Kasumi-1 (cell line): Measurements from ENCODE around the gene TCF4.

Experiments used
- DNase-seq, 2 experiments: peaks; one replicate each; lab custom pipeline; 2025; lab: John Stamatoyannopoulos, UW

The TCF4 gene

DNA sequence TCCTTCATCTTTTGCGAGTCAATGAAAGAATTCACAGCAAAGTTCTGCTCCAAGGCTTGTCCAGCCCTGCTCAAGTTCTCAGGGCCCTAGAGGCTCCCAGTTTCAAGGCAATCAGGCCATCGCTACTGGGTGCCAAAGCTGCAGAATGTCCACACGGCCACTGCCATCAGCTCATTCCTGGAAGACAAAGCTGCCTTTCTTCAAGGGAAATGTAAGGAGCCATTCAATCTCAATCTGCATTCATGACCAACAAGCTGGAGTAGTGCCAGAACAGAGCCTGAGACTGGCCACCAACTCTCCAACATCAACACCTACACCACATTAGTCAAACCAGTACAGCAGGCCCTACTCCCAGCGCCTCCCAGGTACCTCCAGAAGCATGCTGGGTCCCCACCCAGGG lies 202.2 kb downstream of the TCF4 start:
- no peak for DNase-seq

DNA sequence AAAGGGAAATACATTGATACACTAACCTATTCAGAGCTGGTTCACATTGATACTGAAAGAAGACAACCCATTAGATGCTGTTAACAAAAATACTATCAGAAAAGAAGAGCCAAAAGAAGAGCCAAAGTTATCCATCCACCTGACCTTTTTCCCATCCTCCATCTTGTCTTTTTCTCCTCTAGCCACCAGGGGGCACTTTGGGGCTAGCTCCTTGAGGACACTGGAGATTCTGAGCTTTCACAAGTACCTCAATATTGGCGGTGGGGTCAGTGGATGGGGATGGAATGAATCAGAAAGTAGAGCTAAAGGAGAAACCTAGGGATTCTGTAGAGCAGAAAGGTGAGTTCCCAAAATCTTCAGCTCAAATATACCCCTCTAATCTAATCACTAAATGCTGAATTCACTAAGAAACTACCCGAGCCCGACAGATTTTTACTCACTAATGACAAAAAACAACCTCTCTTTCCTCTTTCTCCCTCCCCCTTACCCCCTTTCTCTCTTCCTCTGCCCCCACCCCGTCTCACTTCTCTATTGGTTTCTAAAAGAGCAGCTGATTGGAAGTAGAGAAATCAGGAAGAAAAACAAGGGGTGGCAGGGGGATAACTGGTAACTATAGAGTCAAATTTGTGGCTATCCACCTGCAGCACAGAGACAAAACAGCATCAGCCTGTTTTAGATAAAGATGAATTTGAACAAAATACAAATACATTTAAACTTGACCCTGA lies 203.3 kb downstream of the TCF4 start:
- peak; percentile 24 to 39 for DNase-seq

DNA sequence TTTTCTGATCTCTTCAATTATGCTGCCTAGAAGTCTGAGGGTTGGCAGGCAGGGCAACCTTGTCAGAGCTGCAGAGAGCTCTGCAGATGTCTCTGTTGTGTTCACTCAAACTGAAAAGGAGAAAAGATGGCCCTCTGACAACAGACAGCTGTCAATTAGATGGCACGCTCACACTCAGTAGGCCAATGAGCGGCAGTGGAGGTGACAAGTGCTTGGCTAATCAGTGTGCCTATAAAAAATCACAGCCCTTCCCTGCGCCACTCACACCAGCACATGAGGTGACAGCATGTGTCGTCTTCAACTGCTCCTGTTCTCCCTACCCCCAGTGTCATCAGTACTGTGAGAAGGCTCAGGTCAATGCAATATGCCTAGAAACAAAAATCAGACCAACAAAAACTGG lies 203.9 kb downstream of the TCF4 start:
- DNase-seq: no peak

DNA sequence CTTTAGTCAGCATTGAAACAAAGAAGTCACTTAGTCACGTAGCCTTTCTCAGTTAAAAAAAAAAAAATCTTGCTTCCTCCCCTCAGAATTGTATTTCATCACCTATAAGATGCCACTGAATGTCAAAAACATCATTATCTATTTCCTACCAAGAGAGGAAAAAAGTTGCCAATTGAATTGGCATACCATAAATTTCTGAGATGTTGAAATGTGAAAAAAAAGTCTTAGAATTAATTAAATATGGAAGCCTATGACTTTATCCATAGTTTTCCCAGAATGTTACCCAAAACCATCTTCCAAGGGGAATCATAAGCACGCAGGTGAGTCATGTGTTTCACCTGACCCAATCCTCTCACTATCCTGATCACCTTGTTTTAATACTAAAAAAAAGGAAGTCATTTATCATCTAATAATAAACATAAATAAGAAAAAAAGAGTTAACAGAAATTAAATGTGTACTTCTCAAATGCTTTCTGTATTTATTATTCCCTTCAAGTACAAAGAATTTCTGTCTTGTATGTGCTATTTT lies 205.7 kb downstream of the TCF4 start:
- peak in 1 of 2 experiments; percentile 1 for DNase-seq

DNA sequence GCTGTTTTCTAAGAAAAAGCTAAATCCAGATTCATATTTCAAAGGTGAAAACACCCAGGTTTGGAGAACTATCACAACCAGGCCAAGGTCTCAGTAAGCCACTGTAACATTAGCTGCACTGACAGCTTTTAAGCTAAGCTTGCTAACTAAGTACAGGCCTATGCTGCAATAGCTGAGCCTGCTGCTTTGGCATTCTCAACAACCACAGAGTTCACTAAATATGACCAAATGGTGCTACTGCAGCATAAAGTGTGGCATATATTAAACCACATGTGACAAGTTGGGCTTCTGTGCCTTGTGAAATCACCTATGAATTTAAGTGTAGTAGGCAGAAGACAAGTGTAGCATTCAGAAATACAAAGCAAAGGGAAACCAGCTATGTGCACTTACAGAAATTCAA lies 206.7 kb downstream of the TCF4 start:
- no peak for DNase-seq

DNA sequence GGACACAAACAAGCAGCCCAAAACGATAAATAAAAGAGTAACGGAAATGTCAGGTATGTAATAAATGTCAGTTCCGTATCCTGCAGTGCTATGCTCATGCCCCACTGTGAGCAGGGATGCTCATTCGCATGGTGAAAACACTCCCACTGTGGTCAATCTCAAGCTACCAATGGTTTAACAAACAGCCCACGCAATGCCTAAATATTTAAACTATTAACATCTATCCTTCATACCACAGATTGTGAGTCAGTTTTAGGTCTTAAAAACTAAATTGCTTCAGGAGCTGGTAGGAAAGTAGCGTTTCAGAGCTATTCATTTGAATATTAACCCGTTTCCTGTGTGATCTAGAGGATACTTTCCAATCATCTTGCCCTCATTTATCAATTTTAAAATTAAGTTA lies 207.4 kb downstream of the TCF4 start:
- DNase-seq: no peak

DNA sequence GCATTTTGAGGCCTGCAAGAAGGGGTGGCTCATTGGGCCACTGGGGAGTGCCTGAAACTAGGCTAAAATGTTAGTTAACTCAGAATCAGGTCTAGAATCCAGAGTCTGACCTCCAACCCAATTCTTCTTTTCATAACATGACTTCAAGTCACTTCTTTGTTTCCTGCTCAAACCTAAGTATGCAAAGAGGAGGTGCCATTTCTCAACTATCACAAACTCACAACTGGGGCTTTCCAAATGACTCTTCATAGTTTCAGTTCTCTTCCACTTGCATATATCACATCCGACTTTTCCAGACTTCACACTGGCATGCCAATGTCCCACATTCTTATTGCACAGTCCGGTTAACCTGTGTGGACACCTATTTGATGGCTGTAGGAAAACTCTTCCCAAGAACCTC lies 211.6 kb downstream of the TCF4 start:
- DNase-seq: no peak

DNA sequence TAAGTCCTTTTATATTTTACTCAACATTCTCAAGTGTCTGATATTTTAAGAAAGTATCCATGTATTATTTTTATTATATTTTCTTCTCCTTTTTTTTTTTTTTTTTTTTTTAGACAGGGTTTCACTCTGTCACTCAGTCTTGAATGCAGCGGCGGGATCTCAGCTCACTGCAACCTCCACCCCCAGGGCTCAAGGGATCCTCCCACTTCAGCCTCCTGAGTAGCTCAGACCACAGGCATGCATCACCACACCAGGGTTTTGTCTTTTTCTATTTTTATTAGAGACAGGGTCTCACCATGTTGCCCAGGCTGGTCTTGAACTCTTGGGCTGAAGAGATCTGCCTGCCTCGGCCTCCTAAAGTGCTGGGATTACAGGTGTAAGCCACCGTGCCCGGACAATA lies 212.1 kb downstream of the TCF4 start:
- DNase-seq: no peak

DNA sequence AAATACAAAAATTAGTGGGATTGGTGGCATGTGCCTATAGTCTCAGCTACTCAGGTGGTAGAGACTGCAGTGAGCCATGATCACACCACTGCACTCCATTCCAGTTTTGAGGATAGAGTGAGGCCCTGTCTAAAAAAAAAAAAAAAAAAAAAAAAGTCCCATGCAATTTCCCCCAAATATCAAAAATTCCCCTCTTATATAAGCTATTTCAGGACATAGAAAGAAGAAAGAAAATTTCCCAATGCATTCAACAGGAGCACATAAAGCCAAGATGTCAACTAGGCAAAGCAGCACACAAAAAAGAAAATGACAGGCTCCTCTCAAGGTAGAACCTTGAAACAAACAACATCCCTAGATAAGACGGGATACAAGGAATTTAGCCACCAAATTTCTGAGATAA lies 213.3 kb downstream of the TCF4 start:
- DNase-seq: no peak

DNA sequence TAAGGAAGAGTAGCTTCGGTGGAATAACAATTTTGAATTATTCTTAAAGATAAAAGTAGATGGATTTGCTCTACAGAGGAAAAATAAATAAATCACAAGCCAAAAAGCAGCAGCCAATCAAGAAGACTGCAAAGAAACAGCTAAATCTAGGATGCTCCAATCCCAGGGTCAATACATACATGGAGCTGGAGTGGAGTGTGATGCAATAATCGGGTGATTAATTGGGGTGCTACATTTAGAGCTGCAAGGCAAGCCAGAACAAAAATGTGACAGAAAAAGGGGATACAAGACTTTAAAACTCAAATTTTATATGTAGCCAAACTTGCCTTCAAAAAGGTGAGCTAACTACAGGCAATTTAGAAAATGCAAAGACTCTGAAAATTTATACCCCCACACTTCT lies 215.8 kb downstream of the TCF4 start:
- no peak for DNase-seq

DNA sequence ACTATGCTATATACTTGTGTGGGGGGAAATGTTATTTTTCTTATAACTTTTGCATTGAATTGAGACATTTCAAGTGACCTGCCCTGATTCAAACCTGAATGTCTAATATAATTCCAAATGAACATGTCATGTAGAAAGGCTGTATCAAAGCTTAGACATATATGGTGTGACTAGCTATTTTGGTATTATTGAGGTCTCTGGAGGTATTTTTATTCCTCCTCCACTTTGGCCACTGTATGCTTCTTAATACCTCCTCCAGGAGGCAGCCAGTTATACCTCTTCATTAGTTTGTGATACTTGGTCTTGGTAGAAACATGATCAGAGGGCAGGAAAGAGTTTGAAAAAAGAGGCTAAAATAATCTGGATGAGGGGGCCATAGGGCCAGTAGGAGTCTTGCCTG lies 217.1 kb downstream of the TCF4 start:
- no peak for DNase-seq

DNA sequence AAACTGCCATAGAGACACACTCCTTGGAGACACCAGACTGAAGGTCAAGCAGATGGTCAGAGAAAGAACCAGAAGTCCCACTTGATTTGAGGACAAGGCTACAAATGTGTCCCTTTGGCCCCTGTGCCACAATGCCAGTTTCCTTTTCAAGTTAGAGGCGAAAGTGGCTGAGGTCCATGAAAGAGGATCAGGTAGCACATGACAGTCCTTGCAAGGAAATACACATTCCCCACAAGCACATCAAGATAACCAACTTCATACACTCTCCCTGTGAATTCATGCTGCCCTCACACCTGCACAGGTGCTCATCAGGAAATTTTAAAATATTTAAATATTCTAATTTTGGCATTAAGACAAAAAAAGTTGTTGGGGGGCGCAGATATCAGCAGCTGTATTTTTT lies 218.6 kb downstream of the TCF4 start:
- no peak for DNase-seq

DNA sequence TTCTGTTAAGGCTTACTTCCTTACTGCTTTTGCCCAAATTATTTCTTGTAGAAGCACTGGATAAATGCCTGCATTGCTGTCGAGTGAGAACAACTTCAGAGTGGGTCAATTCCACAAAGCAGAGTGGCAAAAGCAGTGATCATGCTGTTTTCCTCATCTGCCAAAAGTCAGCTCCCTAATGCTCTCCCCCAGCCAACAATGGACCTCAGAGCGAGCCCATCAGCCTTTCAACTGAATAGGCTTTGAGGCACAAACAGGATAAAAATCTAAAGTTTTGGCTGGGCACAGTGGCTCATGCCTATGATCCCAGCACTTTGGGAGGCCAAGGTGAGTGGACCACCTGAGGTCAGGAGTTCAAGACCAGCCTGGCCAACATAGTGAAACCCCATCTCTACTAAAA lies 222.7 kb downstream of the TCF4 start:
- no peak for DNase-seq

DNA sequence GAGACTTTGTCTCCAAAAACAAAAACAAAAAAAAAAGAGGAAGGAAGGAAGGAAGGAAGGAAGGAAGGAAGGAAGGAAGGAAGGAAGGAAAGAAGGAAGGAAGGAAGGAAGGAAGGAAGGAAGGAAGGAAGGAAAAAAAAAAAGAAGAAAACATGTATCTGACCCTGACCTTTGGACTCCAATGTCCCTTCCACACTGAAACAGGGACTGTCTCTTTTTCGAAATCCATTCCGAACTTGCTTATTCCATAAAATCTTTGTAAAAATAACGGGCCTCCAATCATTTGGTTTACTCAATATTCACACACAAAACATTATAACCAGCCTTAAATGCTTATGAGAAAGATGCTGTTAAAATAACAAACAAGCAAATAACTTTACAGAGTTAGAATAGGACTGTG lies 225.7 kb downstream of the TCF4 start:
- no peak for DNase-seq

DNA sequence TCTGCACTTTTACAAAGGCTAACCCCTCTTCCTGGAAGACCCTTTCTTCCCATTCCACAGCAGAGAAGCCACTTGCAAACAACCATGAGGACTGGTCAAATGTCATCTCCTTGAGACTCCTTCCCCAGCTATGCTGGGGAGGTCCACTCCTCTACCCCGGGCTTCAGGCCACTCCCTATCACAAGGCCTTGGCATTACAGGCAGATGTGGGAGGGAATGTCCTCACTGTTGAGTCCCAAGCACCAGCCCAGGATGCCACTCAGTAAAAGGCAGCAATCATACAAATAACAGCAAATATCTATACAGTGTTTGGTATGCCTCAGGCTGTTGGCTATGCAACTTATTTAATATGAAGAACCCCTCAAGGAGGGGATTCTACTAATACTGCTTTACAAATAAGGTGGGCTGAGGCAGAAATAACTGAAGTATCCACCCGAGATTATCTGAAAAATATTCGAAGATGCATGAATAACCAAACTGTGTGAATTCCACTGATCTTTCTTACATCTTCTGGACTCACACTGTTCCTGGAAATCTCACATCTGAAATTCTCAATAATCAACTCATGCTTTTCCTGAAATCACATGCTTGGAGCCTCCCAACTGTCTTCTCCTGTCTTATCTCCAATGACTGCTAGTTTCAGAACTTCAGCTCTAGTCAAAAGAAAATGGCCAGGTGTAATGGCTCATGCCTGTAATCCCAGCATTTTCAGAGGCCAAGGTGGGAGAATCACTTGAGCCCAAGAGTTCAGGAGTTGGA lies 226.3 kb downstream of the TCF4 start:
- DNase-seq: no peak

DNA sequence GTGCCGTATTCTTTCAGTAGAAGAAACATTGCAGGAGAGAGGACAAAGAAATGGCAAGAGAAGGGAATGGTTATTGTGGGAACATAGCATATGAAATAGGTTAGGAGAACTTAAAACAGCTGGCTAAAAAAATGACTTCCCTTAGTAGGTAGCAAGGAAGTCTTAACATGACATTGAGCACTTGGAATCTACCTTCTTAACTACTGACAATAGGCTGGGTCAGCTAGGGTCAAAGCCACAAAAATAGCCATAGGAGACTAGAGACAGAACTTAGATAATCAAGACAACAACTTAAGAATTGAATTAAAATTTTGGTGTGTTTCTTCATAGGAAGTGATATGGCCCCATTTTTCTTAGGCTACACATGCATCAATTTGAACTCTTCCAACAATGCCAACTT lies 227.9 kb downstream of the TCF4 start:
- no peak for DNase-seq

DNA sequence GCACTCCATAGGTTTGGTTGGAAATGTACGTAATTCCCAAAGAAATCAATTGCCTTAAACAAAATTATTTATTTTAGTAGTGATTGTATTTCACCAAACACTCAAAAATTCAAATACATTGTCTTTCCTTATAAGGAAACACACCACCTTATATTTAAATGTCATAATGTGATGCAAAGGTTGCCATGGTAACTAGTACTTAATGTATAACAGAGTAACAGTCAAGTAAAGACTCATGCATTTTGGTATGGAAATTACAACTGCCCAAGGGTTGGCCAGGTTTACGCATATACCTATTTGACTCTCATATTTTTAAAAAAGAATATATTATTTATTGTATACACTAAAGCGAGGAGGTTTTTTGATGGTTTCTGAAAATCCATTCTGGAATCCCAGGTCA lies 231.2 kb downstream of the TCF4 start:
- no peak for DNase-seq

DNA sequence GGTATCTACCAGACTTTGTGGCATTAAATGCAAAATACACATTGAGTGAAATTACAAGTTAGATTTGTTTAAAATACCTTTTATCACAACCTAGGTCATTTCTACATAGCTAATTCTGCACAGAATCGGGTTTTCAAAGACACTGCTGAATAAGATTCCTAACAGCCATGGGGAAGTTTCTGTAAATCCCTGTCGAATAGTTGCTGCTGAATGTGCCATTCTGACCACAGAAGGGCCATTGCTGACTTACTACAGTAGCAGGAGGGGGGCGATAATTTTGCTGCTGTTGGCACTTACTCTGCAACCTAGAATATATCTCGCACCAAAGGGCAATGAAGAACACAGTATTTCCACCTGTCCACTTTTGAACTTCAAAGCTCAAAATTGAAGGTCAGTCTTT lies 232.8 kb downstream of the TCF4 start:
- DNase-seq: no peak

DNA sequence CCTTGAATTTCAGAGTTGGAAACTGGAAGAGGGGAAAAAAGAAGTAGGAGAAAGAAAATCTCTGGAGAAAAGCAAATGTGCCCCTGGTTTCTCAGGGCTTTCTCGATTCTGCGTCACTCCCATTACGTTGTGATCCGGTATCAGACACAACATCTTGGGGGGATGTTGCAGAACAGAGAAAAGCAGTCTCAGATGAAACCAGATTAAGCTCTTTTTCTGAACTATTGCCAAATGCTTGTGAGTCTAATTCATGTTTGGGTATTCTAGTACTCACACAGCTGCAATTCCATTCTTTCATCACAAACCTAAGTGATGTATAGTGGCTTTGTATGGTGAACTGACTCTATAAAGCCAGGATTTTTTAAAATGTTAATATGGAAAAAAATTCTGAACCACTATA lies 233.2 kb downstream of the TCF4 start:
- DNase-seq: no peak

DNA sequence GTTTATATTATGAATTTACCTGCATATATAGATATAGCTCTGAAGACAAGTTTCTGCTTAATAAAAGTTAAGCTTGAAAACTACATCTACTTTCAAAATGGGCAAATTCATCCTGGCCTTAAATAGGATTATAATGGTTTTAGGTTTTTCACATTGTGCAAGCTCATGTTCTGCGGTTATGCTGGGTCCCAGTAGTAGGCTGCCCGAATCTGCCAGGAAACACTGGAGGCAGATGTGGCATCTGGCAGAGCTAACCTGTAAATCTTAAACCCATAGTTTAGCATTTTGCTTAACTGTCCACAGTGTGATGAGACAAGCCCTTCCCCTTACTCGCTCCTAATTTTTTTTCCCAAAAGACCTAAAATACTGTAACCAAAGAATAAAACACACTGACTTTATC lies 234.2 kb downstream of the TCF4 start:
- peak; percentile 4 to 23 for DNase-seq

DNA sequence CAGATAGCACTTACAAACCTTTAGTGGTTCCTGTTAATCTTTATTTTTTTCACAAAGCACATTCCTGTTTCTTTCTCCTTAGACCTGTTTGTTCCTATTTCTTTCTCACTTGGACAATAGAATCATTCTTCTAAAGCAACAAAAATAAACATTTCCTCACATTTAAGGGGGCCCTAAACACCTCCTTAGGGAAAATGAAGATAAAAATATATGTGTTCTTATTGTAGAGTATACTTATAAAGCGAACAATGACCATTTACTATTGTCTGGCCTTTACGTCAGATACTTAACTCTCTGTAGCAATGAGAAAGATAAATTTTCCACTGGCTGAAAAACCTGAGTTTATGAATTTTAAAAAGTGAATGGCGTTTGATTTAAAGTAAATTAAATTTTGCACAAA lies 234.6 kb downstream of the TCF4 start:
- DNase-seq: no peak

DNA sequence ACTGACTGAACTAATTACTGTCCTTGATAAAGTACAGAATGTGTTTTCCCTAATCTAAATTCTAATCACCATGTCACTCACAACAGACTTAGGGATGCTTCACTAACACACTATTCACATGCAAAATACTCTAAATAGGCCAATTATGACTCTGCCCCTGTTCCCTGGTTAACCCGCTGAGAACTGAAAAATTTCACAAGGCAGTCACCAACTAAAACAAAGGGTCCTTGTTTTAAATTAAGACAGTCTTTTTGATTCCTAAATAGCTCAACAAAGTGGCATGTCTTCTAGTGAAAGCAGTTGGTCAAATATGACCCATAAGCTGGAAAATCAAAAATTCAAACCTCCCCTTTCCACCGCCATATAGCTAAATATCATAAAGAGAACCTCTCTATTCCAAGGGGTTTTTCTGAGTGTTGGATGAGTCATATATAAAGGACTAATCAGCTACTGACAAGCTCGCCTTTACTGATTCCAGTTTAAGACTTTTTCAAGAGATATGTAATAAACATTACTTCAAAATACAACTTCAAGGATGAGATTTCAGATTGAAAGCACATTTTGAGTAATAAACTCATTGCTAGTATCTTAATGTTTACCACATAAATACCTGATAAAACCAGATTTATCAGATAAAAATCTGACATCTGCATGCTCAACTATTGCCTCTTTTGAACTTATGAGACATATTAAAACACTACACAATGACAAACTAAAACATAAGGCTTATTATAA lies 235.8 kb downstream of the TCF4 start:
- no peak for DNase-seq

DNA sequence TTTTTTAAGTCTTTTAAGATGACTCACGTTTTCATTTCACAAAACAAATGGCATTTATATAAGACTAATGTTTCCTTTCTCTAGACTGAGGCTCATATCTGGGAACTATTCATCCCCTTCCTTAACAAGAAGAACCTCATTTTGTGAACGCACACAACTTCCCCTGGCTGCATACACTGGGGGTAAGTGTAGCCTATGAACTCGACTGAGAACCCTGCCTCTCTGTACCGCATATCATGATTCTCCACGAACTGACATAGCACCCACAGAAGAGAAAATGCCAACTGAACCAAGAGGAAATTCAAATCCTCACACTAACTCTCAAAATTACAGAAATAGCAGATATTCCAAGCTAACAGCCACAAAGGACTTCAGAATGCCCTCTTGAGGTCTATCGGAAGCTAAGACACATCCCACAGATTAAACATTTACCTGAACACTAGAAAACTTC lies 236.7 kb downstream of the TCF4 start:
- DNase-seq: no peak
